Fibroblast of pulmonary artery (primary cell): Measurements from ENCODE around the gene TP53TG5.

ENCODE experiments used
- DNase-seq: peaks from one replicate; pipeline ENCODE4 v3.0.0-alpha.2; 2010; ENCODE audit warnings: low read depth
- H3K4me3 ChIP-seq: replicated peaks from 2 replicates; pipeline ENCODE4 v1.5.1; 2011; ENCODE audit warnings: low read depth, mild to moderate bottlenecking, control low read depth, low read length, moderate library complexity
- TF ChIP-seq, protein P1 (sequence below): IDR thresholded peaks from 2 replicates; pipeline ENCODE4 v1.5.1; 2011; ENCODE audit warnings: mild to moderate bottlenecking, control low read depth, low read length, inconsistent platforms; ENCODE audit errors: missing control alignments

TP53TG5 gene

DNA sequence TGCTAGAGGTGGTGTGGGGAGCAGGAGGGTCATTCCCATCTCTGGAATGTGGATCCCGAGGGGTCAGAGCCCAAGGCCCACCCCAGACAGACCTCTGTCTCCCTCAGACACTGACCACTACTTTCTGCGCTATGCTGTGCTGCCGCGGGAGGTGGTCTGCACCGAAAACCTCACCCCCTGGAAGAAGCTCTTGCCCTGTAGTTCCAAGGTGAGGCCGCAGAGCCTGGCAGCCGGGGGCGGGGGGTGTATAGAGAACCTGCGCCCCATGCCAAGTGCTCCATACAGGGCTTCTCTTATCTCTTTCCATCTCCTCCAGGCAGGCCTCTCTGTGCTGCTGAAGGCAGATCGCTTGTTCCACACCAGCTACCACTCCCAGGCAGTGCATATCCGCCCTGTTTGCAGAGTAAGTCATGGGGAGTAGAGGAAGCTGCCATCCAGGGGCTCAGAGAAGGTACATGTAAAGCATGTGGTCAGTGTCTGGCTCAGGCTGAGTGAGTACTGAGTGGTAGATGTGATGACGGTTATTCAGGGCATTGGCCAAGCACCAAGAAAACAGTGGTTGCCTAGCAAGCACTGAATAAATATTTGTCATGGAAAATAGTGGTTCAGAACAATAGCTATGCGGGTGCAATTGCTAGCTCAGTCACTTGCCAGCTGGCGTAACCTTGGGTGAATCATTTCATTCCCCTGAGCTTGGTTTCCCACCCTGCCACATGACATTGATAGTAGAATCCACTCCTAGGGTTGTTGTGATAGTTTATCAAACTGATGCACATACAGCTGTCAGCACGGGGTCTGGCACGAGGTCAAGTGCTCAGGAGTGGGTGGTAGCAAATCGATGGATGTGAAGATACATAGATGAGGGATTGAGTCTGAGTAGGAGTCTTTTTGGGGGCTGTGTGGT, 41.3 kb upstream of the TP53TG5 start:
- TF ChIP-seq, protein P1, sequence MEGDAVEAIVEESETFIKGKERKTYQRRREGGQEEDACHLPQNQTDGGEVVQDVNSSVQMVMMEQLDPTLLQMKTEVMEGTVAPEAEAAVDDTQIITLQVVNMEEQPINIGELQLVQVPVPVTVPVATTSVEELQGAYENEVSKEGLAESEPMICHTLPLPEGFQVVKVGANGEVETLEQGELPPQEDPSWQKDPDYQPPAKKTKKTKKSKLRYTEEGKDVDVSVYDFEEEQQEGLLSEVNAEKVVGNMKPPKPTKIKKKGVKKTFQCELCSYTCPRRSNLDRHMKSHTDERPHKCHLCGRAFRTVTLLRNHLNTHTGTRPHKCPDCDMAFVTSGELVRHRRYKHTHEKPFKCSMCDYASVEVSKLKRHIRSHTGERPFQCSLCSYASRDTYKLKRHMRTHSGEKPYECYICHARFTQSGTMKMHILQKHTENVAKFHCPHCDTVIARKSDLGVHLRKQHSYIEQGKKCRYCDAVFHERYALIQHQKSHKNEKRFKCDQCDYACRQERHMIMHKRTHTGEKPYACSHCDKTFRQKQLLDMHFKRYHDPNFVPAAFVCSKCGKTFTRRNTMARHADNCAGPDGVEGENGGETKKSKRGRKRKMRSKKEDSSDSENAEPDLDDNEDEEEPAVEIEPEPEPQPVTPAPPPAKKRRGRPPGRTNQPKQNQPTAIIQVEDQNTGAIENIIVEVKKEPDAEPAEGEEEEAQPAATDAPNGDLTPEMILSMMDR = no peak
- peak; percentile 99 for DNase-seq
- H3K4me3 ChIP-seq = no peak overlapping the region

- peak overlapping the region; percentile 94 for H3K4me3 ChIP-seq
- TF ChIP-seq, protein P1 = no peak
- DNase-seq = no peak
Measured at GRCh38 chr20:45416917-45417316, 38.8 kb upstream of the TP53TG5 start.

GRCh38 chr20:45415822-45416637, 37.9 kb upstream of the TP53TG5 start, which contains the start of gene PIGT:
Gene PIGT (plus strand): TSS chr20:45416141. CDS start chr20:45416157, 16 bp downstream.
- TF ChIP-seq, protein P1 = no peak

GRCh38 chr20:45413479-45413878, 35.4 kb upstream of the TP53TG5 start:
- H3K4me3 ChIP-seq = no peak overlapping the region
- TF ChIP-seq, protein P1 = no peak
- no peak for DNase-seq

More at GRCh38 chr20:45415822-45416637, 37.9 kb upstream of the TP53TG5 start, which contains the start of gene PIGT:
- H3K4me3 ChIP-seq = peak within 1 kb of the TSS; percentile 94
- peak; percentile 81 for DNase-seq

- TF ChIP-seq, protein P1 = no peak
- DNase-seq = no peak
- no peak overlapping the region for H3K4me3 ChIP-seq
Measured at GRCh38 chr20:45412653-45413052, 34.5 kb upstream of the TP53TG5 start.

DNA sequence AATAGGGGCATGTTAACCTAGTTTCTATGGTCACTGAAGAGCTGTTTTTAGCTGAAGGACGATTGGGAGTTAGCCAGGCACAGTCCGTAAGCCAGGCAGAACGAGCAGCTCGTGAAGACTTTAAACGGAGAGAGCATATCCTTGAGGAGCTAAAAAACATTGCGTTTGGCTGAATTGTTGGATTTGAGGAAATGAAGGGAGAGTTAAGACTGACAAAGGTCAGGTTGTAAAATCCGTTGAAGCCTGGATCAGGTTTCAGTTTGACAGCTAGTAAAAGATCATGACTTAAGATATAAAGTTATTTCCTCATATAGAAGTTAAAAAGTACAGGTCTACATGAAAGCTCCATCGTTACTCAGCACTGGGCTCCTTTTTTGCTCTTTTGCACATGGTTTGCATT, 32.8 kb upstream of the TP53TG5 start:
- no peak overlapping the region for H3K4me3 ChIP-seq
- TF ChIP-seq, protein P1 = no peak
- no peak for DNase-seq
